Keratinocyte (primary cell): ENCODE measurements around the gene EVX2. TPM values are rescaled to one million over a fixed set of nuclear protein-coding genes. Genes with fewer than 3 reads are reported as not detected.

Experiments used
- DNase-seq: peaks from one replicate; pipeline ENCODE4 v3.0.0-alpha.2; 2011; ENCODE audit warnings: low read depth, missing footprints, low spot score
- FAIRE-seq: peaks from 2 replicates; lab custom pipeline; 2011; peaks lifted over from hg19 to GRCh38; lab: Jason Lieb, UNC
- H2AFZ ChIP-seq: 2 replicates; pipeline ENCODE4 v1.6.0; 2012; ENCODE audit warnings: low read length, control low read depth, inconsistent platforms; ENCODE audit not compliant: control insufficient read depth
- H3K27ac ChIP-seq: 2 replicates; pipeline ENCODE4 v1.5.1; 2011; ENCODE audit warnings: low read length; ENCODE audit not compliant: control insufficient read depth, insufficient read depth
- H3K27me3 ChIP-seq: 3 replicates; pipeline ENCODE4 v1.6.0; 2011; ENCODE audit warnings: low read length; ENCODE audit not compliant: control insufficient read depth, insufficient read depth; ENCODE audit errors: extremely low read depth
- H3K36me3 ChIP-seq, 2 experiments: 2 replicates in 1 of 2; 3 replicates in 1 of 2; pipeline ENCODE4 v1.5.1; 2011; ENCODE audit warnings: low read length in 2 of 2, mild to moderate bottlenecking in 1 of 2; ENCODE audit not compliant: control insufficient read depth in 2 of 2, insufficient read depth in 2 of 2; ENCODE audit errors: extremely low read depth in 1 of 2
- H3K4me1 ChIP-seq: 3 replicates; pipeline ENCODE4 v1.5.1; 2011; ENCODE audit warnings: low read length; ENCODE audit not compliant: control insufficient read depth, insufficient read depth; ENCODE audit errors: extremely low read depth
- H3K4me2 ChIP-seq: 3 replicates; pipeline ENCODE4 v1.6.0; 2011; ENCODE audit warnings: low read depth, low read length; ENCODE audit not compliant: control insufficient read depth, insufficient read depth; ENCODE audit errors: extremely low read depth
- H3K4me3 ChIP-seq, 3 experiments: fragments of 200-600 bp in 1 of 3; sonication (generic) in 1 of 3; 2 replicates in 2 of 3; 3 replicates in 1 of 3; pipeline ENCODE4 v1.5.1; 2011 to 2016; ENCODE audit warnings: low read length in 3 of 3, mild to moderate bottlenecking in 3 of 3, control low read depth in 2 of 3, inconsistent platforms in 1 of 3, low read depth in 1 of 3, mixed read lengths in 1 of 3, mixed run types in 1 of 3, moderate library complexity in 1 of 3; ENCODE audit not compliant: control insufficient read depth in 2 of 3, insufficient read depth in 2 of 3; ENCODE audit errors: extremely low read depth in 1 of 3
- H3K79me2 ChIP-seq: 2 replicates; pipeline ENCODE4 v1.6.0; 2012; ENCODE audit warnings: low read length; ENCODE audit not compliant: control insufficient read depth, insufficient read depth
- H3K9ac ChIP-seq: 3 replicates; pipeline ENCODE4 v1.6.0; 2011; ENCODE audit warnings: low read length; ENCODE audit not compliant: control insufficient read depth, insufficient read depth; ENCODE audit errors: extremely low read depth
- H3K9me1 ChIP-seq: 3 replicates; pipeline ENCODE4 v1.6.0; 2011; ENCODE audit warnings: low read length; ENCODE audit not compliant: control insufficient read depth, insufficient read depth; ENCODE audit errors: extremely low read depth
- H3K9me3 ChIP-seq: 2 replicates; pipeline ENCODE4 v1.5.1; 2012; ENCODE audit warnings: low read depth, low read length; ENCODE audit not compliant: control insufficient read depth
- H4K20me1 ChIP-seq: 3 replicates; pipeline ENCODE4 v1.6.0; 2011; ENCODE audit warnings: low read length; ENCODE audit not compliant: control insufficient read depth, insufficient read depth; ENCODE audit errors: extremely low read depth
- EZH2 ChIP-seq: IDR thresholded peaks from one replicate; pipeline ENCODE4 v1.6.1; 2012; ENCODE audit warnings: inconsistent platforms, mild to moderate bottlenecking, low read length, moderate library complexity
- dilution Hi-C: fragments of 300-500 bp; cut with MboI; formaldehyde crosslinking; loops from one replicate; pipeline ENCODE4 v1.7.0; 2020; ENCODE audit warnings: low sequenced_read_pairs; ENCODE audit not compliant: extremely low pct_ligation_motif_present
- polyA plus RNA-seq, 5 experiments: library from polyadenylated mRNA; depleted of rRNA in 3 of 5; stranded (reverse) in 3 of 5; stranded (forward) in 1 of 5; unstranded in 1 of 5; fragments of >200 nt; gene quantifications; 1 replicate in 1 of 5; 2 replicates in 3 of 5; 3 replicates in 1 of 5; pipeline versions ENCODE4 v1.2.1 to v1.2.3, GENCODE V29; 2011 to 2012; ENCODE audit warnings: missing spikeins in 2 of 5, low read depth in 1 of 5, low replicate concordance in 1 of 5
- TF ChIP-seq, protein P1 (sequence below), 3 experiments: IDR thresholded peaks in 1 of 3; conservative IDR thresholded peaks in 1 of 3; optimal IDR thresholded peaks in 1 of 3; 2 replicates in 2 of 3; 3 replicates in 1 of 3; pipeline versions ENCODE3 to v1.5.1; 2011; ENCODE audit warnings: low read length in 3 of 3, mild to moderate bottlenecking in 3 of 3, moderate library complexity in 2 of 3, control low read depth in 1 of 3, inconsistent platforms in 1 of 3; ENCODE audit not compliant: insufficient read depth in 2 of 3; ENCODE audit errors: extremely low read depth in 1 of 3

Gene EVX2
- polyA plus RNA-seq, 1 donor (not counting 4 experiments of a cell fraction or from before 2014, with no cell fraction given), result not detected

DNA sequence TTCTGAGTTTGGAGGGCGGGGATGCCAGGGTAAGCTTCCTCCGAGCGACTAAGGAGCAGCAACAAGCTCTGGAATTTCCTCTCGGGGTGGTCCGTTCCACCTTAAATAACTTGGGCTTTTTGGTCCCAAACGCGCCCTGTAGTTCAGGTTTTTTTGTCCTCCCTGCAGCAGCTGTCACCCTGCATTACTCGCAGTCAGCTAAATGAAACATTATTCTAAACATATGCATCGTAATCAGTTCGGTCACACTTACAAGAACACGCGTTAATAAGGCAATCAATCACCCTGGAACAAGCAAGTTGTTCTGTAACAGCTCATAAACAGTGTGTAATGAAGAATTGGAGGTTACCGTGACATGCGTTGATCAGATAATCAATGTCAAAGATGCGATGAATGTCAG lies 8.3 kb downstream of the EVX2 start:
- Histone ChIP-seq H3K9me1 (no peaks in the 10 kb centered on the region), H3K36me3 (no peaks in the 10 kb centered on the region), H3K9me3 (peaks cover 2% of the 10 kb centered on the region), H2AFZ (no peak overlapping the region), H4K20me1 (no peaks in the 10 kb centered on the region), H3K27ac (no peak overlapping the region), H3K79me2 (no peaks in the 10 kb centered on the region), H3K27me3 (peaks cover 89% of the 10 kb centered on the region), H3K4me1 (no peaks in the 10 kb centered on the region), H3K4me3 (no peak overlapping the region), H3K4me2 (no peak overlapping the region), H3K9ac (no peak overlapping the region)
- peak; percentile 52 for TF ChIP-seq EZH2
- TF ChIP-seq, protein P1, sequence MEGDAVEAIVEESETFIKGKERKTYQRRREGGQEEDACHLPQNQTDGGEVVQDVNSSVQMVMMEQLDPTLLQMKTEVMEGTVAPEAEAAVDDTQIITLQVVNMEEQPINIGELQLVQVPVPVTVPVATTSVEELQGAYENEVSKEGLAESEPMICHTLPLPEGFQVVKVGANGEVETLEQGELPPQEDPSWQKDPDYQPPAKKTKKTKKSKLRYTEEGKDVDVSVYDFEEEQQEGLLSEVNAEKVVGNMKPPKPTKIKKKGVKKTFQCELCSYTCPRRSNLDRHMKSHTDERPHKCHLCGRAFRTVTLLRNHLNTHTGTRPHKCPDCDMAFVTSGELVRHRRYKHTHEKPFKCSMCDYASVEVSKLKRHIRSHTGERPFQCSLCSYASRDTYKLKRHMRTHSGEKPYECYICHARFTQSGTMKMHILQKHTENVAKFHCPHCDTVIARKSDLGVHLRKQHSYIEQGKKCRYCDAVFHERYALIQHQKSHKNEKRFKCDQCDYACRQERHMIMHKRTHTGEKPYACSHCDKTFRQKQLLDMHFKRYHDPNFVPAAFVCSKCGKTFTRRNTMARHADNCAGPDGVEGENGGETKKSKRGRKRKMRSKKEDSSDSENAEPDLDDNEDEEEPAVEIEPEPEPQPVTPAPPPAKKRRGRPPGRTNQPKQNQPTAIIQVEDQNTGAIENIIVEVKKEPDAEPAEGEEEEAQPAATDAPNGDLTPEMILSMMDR (optimal IDR thresholded peaks at IDR 0.05 in 1 of 3, IDR thresholded peaks at IDR 0.05 in 1 of 3, conservative IDR thresholded peaks at IDR 0.05 in 1 of 3; ENCODE audit: extremely low read depth in 1 of 3, insufficient read depth in 2 of 3, low read length in 3 of 3), result no peak
- DNase-seq (no peak), FAIRE-seq (no peak)
- dilution Hi-C loops, result no loop called here

DNA sequence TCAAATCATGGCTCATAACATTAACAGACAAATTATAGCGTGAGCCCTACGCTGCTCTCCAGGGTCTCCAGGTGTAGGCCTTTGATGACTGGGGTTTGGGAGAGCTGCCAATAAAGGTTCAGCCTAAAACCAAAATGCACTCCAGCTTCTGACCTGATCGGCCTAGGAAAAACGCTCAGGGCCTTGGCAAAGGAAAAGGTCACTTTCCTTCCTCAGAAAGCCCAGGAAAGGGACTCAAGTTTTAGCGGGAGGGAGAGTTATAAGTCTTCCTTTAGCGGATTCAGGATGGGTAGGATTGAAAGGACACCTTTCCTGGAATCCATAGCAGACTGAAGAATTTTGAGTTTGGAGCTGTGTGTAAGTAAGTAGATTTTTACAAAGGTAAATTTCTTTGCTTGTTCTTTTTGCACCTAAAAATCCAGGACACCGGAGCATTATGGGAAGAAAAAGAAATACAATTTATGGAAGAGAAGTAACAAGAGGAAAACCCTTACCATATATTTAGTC lies 8.8 kb downstream of the EVX2 start:
- Histone ChIP-seq H3K4me2 (no peak overlapping the region), H3K9ac (no peak overlapping the region), H3K27ac (no peak overlapping the region), H2AFZ (no peak overlapping the region), H4K20me1 (no peaks in the 10 kb centered on the region), H3K4me1 (no peaks in the 10 kb centered on the region), H3K9me3 (peaks cover 2% of the 10 kb centered on the region), H3K27me3 (peaks cover 91% of the 10 kb centered on the region), H3K9me1 (no peaks in the 10 kb centered on the region), H3K36me3 (no peaks in the 10 kb centered on the region), H3K4me3 (no peak overlapping the region), H3K79me2 (no peaks in the 10 kb centered on the region)
- dilution Hi-C loops, result no loop called here
- DNase-seq (no peak), FAIRE-seq (no peak)
- TF ChIP-seq, protein P1 (optimal IDR thresholded peaks at IDR 0.05 in 1 of 3, IDR thresholded peaks at IDR 0.05 in 1 of 3, conservative IDR thresholded peaks at IDR 0.05 in 1 of 3; ENCODE audit: extremely low read depth in 1 of 3, insufficient read depth in 2 of 3, low read length in 3 of 3), result no peak
- TF ChIP-seq EZH2, result no peak
